HT-29 (cell line): ENCODE data around the gene TNFAIP8. TPM values are rescaled to one million over a fixed set of nuclear protein-coding genes. Genes with fewer than 3 reads are reported as not detected.
"Not testable (repeated sequence)": the region's sequence is repeated elsewhere in the genome, so short reads cannot be mapped to it uniquely, and the experiment has no call there.

Experiments used
- DNase-seq: peaks from one replicate; pipeline ENCODE4 v3.0.0-alpha.2; 2015; ENCODE audit warnings: low spot score
- small RNA-seq: library from RNA; depleted of rRNA; stranded (forward); fragments of <200 nt; gene quantifications from one replicate; pipeline ENCODE3, GENCODE V24; 2014
- total RNA-seq: library from RNA; depleted of rRNA; stranded (reverse); fragments of >200 nt; shearing (Covaris generic); gene quantifications from 2 replicates; pipeline ENCODE4 v1.2.3, GENCODE V29; 2014; rRNA removed

The TNFAIP8 gene
- total RNA-seq, 1 experiment from 2014 or later, result 10.7 TPM

DNA sequence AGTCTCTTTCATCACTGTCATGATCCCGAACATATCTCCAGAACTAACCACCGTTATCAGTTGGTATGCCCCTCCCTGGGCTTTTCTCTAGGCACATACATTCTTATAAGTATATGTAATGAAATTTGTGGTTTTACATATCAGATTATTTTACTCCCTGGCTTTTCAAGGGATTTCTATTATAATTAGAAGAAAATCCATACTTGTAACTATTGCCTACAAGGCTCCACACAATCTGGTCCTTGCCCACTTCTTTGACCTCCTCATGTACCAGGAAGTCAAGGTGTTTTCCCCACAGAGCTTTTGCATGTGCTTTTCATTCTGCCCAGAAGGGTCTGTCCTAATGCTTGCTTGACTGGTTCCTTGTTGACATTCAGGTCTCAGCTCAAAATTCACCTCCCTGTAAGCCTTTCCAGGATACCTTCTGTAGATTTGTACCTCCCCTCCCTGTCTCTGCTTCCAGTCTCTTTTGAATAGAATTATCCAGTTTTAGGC lies 62.8 kb downstream of the TNFAIP8 start:
- peak; percentile 32 for DNase-seq

DNA sequence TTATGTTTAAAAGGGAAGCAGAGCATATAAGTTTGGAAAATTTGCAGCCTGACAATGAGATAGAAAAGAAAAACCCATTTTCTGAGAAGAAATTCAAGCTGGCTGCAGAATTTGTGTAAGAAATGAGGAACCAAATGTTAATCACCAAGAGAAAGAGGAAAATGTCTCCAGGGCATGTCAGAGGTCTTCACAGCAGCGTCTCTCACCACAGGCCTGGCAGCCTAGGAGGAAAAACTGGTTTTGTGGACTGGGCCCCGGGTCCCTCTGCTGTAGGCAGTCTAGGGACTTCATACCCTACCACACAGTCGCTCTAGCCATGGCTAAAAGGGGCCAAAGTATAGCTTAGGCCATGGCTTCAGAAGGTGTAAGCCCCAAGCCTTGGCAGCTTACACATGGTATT lies 64.3 kb downstream of the TNFAIP8 start:
- DNase-seq, result peak; percentile 23

DNA sequence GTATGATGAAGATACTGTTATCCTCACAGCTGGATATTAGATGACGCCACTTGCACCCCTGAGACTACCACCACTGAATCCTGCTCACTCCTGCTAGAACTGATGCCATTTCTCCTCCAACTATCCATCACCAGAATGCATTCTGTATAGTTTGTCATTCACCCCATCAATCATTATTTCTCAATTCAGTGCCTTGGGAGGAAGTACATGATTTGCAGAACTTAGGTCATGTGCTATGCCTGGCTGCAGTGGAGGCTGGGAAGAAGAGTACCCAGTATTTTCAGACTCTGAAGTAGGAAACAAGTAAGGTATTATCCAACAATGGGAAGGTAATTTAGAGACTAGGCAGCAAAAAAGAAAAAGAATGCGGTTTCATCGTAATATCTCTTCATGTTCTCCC lies 70.2 kb downstream of the TNFAIP8 start:
- DNase-seq, result no peak

DNA sequence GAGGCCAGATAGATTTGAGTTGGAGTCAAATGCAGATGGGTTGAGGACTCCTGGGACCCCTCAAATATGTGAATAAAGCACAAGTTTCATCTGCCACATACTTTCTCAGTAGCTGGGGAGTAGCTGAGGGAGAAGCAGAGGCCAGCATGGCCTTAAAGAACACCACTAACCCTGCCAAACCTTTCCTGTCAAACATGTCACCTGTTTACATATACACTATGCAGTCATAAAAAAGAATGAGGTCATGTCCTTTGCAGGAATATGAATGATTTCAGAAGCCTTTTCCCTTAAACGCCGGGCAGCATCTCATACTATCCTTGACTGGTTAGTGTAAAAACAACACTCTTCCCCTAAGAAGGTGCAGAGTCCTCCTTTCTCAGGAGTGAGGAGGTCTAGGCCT lies 71.2 kb downstream of the TNFAIP8 start:
- DNase-seq, result no peak

DNA sequence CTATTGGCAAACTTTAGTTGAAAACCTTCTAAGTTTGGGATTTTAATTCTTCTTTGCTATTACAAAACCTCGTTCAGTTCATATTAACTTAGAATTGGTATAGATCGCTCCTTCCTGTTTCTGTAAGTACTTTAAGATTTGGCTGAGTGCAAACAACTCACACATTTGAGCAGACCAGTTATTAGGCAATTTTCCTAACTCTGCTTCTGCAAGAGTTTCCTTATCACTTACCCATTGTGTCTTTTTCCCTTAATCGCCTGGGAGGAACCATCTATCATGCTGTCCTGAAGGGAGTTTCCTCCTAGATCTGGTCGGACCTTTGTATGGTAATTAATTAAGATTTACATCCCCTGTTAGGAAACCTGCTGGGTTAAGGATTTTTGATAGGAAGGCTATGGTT lies 71.8 kb downstream of the TNFAIP8 start:
- DNase-seq, result not testable (repeated sequence)

GRCh38 chr5:119428166-119428565 lies 72.3 kb downstream of the TNFAIP8 start:
- DNase-seq, result not testable (repeated sequence)

DNA sequence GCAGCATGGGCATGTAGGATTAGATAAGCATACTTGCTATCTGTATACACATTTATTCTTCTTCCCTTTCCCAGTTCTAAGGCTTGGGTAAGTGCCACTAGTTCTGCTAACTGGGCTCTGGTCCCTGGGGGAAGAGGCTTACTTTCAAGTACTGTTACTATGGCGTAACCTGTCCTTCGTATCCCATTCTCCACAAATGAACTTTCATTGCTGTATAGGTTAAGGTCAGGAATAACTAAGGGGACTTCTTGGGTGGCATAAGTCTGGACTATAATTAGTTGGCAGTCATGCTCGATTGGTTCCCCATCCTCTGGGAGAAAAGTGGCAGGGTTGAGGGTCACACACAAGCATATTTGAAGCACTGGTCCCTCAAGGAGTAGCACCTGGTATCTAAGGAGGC lies 72.8 kb downstream of the TNFAIP8 start:
- not testable (repeated sequence) for DNase-seq

GRCh38 chr5:119432674-119433237 lies 76.9 kb downstream of the TNFAIP8 start:
- not testable (repeated sequence) for DNase-seq

GRCh38 chr5:119435436-119436132 lies 79.8 kb downstream of the TNFAIP8 start:
- peak; percentile 77 for DNase-seq

- not testable (repeated sequence) for DNase-seq
Measured at GRCh38 chr5:119437785-119438586, 82.2 kb downstream of the TNFAIP8 start.

GRCh38 chr5:119438587-119438917 lies 82.7 kb downstream of the TNFAIP8 start:
- DNase-seq, result not testable (repeated sequence)

DNA sequence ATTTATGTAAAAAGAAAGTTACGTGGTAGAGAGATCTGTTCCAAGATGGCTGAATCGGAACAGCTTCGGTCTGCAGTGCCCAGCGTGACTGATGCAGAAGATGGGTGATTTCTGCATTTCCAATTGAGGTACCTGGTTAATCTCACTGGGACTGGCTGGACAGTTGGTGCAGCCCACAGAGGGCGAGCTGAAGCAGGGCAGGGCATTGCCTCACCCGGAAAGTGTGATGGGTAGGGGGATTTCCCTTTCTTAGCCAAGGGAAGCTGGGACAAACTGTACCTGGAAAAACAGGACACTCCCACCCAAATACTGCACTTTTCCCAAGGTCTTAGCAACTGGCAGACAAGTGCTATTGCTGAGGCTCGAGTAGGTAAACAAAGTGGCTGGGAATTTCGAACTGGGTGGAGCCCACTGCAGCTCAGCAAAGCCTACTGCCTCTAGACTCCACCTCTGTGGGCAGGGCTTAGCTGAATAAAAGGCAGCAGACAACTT lies 83.4 kb downstream of the TNFAIP8 start:
- peak; percentile 69 for DNase-seq

DNA sequence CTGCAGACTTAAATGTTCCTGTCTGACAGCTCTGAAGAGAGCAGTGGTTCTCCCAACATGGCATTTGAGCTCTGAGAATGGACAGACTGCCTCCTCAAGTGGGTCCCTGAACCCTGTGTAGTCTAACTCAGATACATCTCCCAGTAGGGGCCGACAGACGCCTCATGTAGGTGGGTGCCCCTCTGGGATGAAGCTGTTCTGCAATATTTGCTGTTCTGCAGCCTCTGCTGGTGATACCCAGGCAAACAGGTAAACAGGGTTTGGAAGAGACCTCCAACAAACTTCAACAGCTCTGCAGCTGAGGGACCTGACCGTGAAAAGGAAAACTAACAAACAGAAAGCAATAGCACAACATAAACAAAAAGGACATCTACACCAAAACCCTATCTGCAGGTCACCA lies 83.8 kb downstream of the TNFAIP8 start:
- not testable (repeated sequence) for DNase-seq

DNA sequence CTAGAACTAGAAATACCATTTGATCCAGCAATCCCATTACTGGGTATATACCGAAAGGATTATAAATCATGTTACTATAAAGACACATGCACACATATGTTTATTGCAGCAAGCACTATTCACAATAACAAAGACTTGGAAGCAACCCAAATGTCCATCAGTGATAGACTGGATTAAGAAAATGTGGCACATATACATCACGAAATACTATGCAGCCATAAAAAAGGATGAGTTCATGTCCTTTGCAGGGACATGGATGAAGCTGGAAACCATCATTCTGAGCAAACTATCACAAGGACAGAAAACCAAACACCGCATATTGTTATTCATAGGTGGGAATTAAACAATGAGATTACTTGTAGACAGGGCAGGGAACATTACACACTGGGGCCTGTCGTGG lies 88.8 kb downstream of the TNFAIP8 start:
- not testable (repeated sequence) for DNase-seq

GRCh38 chr5:119445544-119445943 lies 89.7 kb downstream of the TNFAIP8 start:
- DNase-seq, result no peak

Small RNA genes lying within 50 kb of the gene (small RNA-seq; reads per million reads assigned to genes)
- gene RN7SL174P, result not detected
- 1.1 reads per million, percentile 39 among the genes with 10 or more reads in this experiment for gene RNA5SP190

Other genes starting within 250 kb of the TNFAIP8 start
- gene HSD17B4, start 96.5 kb downstream of the TNFAIP8 start, total RNA-seq, result 156 and 167 TPM in 2 replicates